A549 (cell line): ENCODE data around the gene KIAA0753. TPM values are rescaled to one million over a fixed set of nuclear protein-coding genes. Genes with fewer than 3 reads are reported as not detected.
A peak's percentile ranks its signal among the peaks of the same experiment; 100 is the strongest.

Experiments
- ATAC-seq, 2 experiments: fragments of 200-7000 bp in 1 of 2; fragments of >200 bp in 1 of 2; cut with Nextera tagmentation in 1 of 2; cut with Tn5 transposase in 1 of 2; 3 replicates each; pipeline versions ENCODE4 v1.8.0 to v1.9.1; 2018 to 2020; ENCODE audit warnings: mild to moderate bottlenecking in 1 of 2, moderate library complexity in 1 of 2
- CTCF ChIA-PET: fragments of 300-600 bp; sonication (Branson Sonifier 250); formaldehyde crosslinking; extraction: SDS; loops from one replicate; lab custom pipeline; 2021; ENCODE audit warnings: antibody characterized with exemption, inconsistent platforms; lab: Yijun Ruan, JAX
- POLR2A ChIA-PET: fragments of 350-600 bp; formaldehyde crosslinking; extraction: SDS; loops from one replicate; lab custom pipeline; 2021; ENCODE audit warnings: antibody characterized with exemption, inconsistent platforms; lab: Yijun Ruan, JAX
- DNase-seq, 2 experiments: peaks; one replicate each; pipeline versions ENCODE4 v3.0.0 to v3.0.0-alpha.2; 2011 to 2016; ENCODE audit warnings: low read depth in 1 of 2, low spot score in 1 of 2
- FAIRE-seq: peaks from 2 replicates; lab custom pipeline; 2011; peaks lifted over from hg19 to GRCh38; lab: Jason Lieb, UNC
- H3K27ac ChIP-seq, 2 experiments: fragments of >200 bp; sonication (Bioruptor Twin); formaldehyde crosslinking; 3 replicates each; pipeline ENCODE4 v1.5.1; 2016 to 2017
- H3K4me1 ChIP-seq: fragments of >200 bp; sonication (Bioruptor Twin); formaldehyde crosslinking; 3 replicates; pipeline ENCODE4 v1.6.1; 2016
- H3K4me2 ChIP-seq: fragments of >200 bp; sonication (Bioruptor Twin); formaldehyde crosslinking; 3 replicates; pipeline ENCODE4 v1.6.1; 2016
- H3K4me3 ChIP-seq: fragments of >200 bp; sonication (Bioruptor Twin); formaldehyde crosslinking; 3 replicates; pipeline ENCODE4 v1.5.1; 2016
- H3K9me3 ChIP-seq: fragments of >200 bp; sonication (Bioruptor Twin); formaldehyde crosslinking; 3 replicates; pipeline ENCODE4 v1.6.1; 2016
- BHLHE40 ChIP-seq: IDR thresholded peaks from 2 replicates; pipeline ENCODE4 v1.6.1; 2012; ENCODE audit warnings: low read depth, low read length, inconsistent platforms
- CHD2 ChIP-seq: fragments of 150-350 bp; IDR thresholded peaks from 2 replicates; pipeline ENCODE4 v1.6.1; 2014; ENCODE audit warnings: low read length; ENCODE audit not compliant: partially characterized antibody
- CHD4 ChIP-seq: fragments of 200-600 bp; sonication (generic); IDR thresholded peaks from 2 replicates; pipeline ENCODE4 v1.6.1; 2016; ENCODE audit warnings: antibody characterized with exemption, mild to moderate bottlenecking, borderline replicate concordance
- EP300 ChIP-seq, 2 experiments: fragments of >200 bp; sonication (Bioruptor Twin); formaldehyde crosslinking; IDR thresholded peaks; 2 replicates in 1 of 2; 3 replicates in 1 of 2; pipeline ENCODE4 v1.6.1; 2016 to 2017
- FOSB ChIP-seq: fragments of 250-450 bp; sonication (Bioruptor Pico); IDR thresholded peaks from 2 replicates; pipeline ENCODE4 v1.5.0; 2020; ENCODE audit warnings: mild to moderate bottlenecking, moderate library complexity
- FOSL2 ChIP-seq, 2 experiments: fragments of 450-650 bp in 1 of 2; fragments of >200 bp in 1 of 2; sonication (Bioruptor Twin) in 1 of 2; formaldehyde crosslinking; IDR thresholded peaks; 2 replicates each; pipeline versions ENCODE4 v1.5.0 to v1.6.1; 2016 to 2020; ENCODE audit warnings: mild to moderate bottlenecking in 1 of 2, moderate library complexity in 1 of 2
- FOXS1 ChIP-seq: fragments of 250-450 bp; sonication (Bioruptor Pico); IDR thresholded peaks from 2 replicates; pipeline ENCODE4 v1.5.0; 2020; ENCODE audit warnings: mild to moderate bottlenecking, moderate library complexity
- GATA3 ChIP-seq: IDR thresholded peaks from 2 replicates; pipeline ENCODE4 v1.6.1; 2012; ENCODE audit warnings: borderline replicate concordance
- HOXA7 ChIP-seq: fragments of 250-450 bp; sonication (Bioruptor Pico); IDR thresholded peaks from 2 replicates; pipeline ENCODE4 v1.5.0; 2020; ENCODE audit warnings: mild to moderate bottlenecking, moderate library complexity
- NFE2L2 ChIP-seq: fragments of 150-350 bp; conservative IDR thresholded peaks from 2 replicates; pipeline ENCODE4 v1.6.1; 2014; ENCODE audit warnings: low read length
- PHF8 ChIP-seq: fragments of 200-600 bp; sonication (generic); IDR thresholded peaks from 2 replicates; pipeline ENCODE4 v1.6.1; 2016; ENCODE audit warnings: low read depth, mild to moderate bottlenecking, antibody characterized with exemption, moderate library complexity, borderline replicate concordance
- POLR2A ChIP-seq: IDR thresholded peaks from 2 replicates; pipeline ENCODE4 v1.6.1; 2012; ENCODE audit warnings: mild to moderate bottlenecking, low read length
- RCOR1 ChIP-seq: fragments of 150-350 bp; IDR thresholded peaks from 2 replicates; pipeline ENCODE4 v1.6.1; 2014; ENCODE audit warnings: antibody characterized with exemption, low read length, low read depth
- SMC3 ChIP-seq: fragments of >200 bp; sonication (Bioruptor Twin); formaldehyde crosslinking; IDR thresholded peaks from 3 replicates; pipeline ENCODE4 v1.6.1; 2018; ENCODE audit warnings: inconsistent platforms
- TFCP2L1 ChIP-seq: fragments of 250-450 bp; sonication (Bioruptor Pico); IDR thresholded peaks from 2 replicates; pipeline ENCODE4 v1.5.0; 2021; ENCODE audit warnings: mild to moderate bottlenecking
- TP53 ChIP-seq: fragments of 250-450 bp; sonication (Bioruptor Pico); IDR thresholded peaks from 2 replicates; pipeline ENCODE4 v1.5.0; 2021; ENCODE audit warnings: mild to moderate bottlenecking, moderate library complexity
- ZNF302 ChIP-seq: fragments of 250-450 bp; sonication (Bioruptor Pico); IDR thresholded peaks from 2 replicates; pipeline ENCODE4 v1.9.0; 2021; ENCODE audit warnings: inconsistent platforms, mild to moderate bottlenecking, moderate library complexity
- WGBS: methylation state at CpG from one replicate; pipeline ENCODE4 v1.1.6; 2017; ENCODE audit errors: missing lambda C conversion rate; 5-methylcytosine and 5-hydroxymethylcytosine counted together
- polyA plus RNA-seq, 4 experiments: library from polyadenylated mRNA; depleted of rRNA in 3 of 4; stranded (reverse); fragments of >200 nt; fragmentation: RNase III in 1 of 4; extraction: RNeasy Plus Mini Kit Qiagen cat#74134 plus additional on column Dnase treatment in 1 of 4; gene quantifications; 2 replicates in 3 of 4; 3 replicates in 1 of 4; pipeline ENCODE4 v1.2.3, GENCODE V29; 2011 to 2017
- TF ChIP-seq, protein P1 (sequence below): fragments of 200-600 bp; sonication (generic); IDR thresholded peaks from 2 replicates; pipeline ENCODE4 v1.6.1; 2016; ENCODE audit warnings: antibody characterized with exemption, mild to moderate bottlenecking, moderate library complexity
- TF ChIP-seq, protein P2 (sequence below): fragments of 250-450 bp; sonication (Bioruptor Pico); IDR thresholded peaks from 2 replicates; pipeline ENCODE4 v1.5.0; 2021; ENCODE audit warnings: mild to moderate bottlenecking, moderate library complexity, borderline replicate concordance
- TF ChIP-seq, protein P3 (sequence below): IDR thresholded peaks from 2 replicates; pipeline ENCODE4 v1.6.1; 2012
- TF ChIP-seq, protein P4 (sequence below): IDR thresholded peaks from 2 replicates; pipeline ENCODE4 v1.6.1; 2012; ENCODE audit warnings: low read depth, borderline replicate concordance

KIAA0753 gene
- polyA plus RNA-seq, 2 of the 4 experiments (the other 2 are of a cell fraction) = 13.6 to 15.2 TPM

DNA sequence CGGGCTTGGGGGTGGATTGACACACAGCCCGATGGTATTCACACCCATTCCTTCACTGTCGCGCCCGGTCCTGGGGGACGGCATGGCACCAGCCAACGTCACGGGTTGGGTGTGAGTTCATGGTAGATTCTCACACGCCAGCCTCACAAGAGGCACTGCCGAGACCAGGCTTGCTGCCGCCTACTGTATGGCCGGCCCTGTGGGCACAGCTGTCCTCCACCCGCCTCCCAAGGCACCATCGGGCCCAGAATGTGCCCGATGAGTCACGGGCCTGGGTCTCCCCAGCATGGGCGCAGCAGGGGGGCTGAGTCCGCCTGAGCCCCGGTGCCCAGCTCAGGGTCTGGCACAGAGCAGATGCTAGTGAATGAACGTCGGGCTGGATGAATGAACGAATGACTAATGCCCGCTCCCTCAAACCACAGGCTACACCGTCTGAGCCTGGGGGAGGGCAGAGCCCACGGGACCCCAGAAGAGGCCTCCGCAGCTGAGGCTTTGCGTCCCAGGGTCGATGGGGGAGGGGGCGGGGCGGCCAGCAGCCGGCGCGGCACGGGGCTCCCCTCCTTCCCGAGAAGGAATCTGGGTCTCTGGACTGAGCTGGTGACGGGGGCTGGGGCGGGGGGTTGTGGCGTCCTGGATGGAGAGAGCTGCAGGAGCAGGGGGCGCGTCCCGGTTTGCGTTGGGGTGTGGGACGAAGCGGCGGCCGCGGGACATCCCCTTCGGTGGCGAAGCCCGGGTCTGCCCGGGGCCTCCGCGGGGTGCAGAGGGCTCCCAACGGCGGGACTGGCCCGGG, 85.0 kb downstream of the KIAA0753 start:
- Histone ChIP-seq H3K9me3 (no peaks in the 10 kb centered on the region), H3K27ac (peak overlapping the region; percentile 75 to 89), H3K4me2 (peak overlapping the region; percentile 99), H3K4me1 (peaks cover 20% of the 10 kb centered on the region; the same call in 2 of the 3 replicates), H3K4me3 (peak overlapping the region; percentile 82)
- POLR2A ChIA-PET = no interaction called here
- no peak for TF ChIP-seq CHD2
- no peak for TF ChIP-seq TP53 (CRISPR knock-in tag)
- no peak for TF ChIP-seq FOSL2 (IDR thresholded peaks at IDR 0.05)
- peak; percentile 51 for TF ChIP-seq FOSL2 (CRISPR knock-in tag; IDR thresholded peaks at IDR 0.05)
- DNase-seq (no peak), FAIRE-seq (no peak), ATAC-seq (peak; percentile 20 to 64; a peak in 5 of 6 replicates)
- 30% methylated on average over 16 of the region's 56 CpGs for WGBS
- CTCF ChIA-PET = interaction anchor here (0.6 to 10.9 kb wide), 8 partner anchors 29 to 1976 kb away, joined by 3 to 105 read pairs (median 3); no protein-coding TSS in a partner anchor

DNA sequence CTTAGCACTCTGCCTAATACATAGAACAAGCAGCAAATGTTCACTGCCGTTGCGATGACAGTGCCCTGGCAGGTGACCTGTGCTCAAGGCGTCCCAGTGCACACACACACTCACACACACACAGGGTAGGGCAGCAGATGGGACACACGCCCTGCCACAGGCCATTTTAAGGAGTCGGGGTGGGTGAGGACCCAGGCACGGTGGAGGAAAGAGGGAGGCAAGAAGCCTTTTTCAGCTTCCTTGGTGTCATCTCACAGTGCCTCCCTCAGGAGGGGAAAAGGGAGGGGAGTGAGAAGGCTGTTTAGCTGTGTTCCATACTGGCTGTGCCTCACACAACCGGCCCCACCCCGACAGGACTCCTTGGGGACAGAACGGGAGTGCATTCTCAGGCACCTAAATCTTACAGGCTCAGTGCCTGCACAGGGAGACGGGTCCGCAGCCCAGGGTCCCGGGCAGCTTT, 85.6 kb downstream of the KIAA0753 start:
- Histone ChIP-seq H3K4me2 (peak overlapping the region; percentile 99), H3K27ac (peak overlapping the region in 1 of 2 experiments; percentile 89; a peak in 4 of 6 replicates), H3K4me1 (peaks cover 20% of the 10 kb centered on the region; the same call in 2 of the 3 replicates), H3K9me3 (no peaks in the 10 kb centered on the region), H3K4me3 (peak overlapping the region; percentile 82; the same call in 1 of the 3 replicates)
- ATAC-seq (peak in 1 of 2 experiments; percentile 18; a peak in 3 of 6 replicates), FAIRE-seq (no peak), DNase-seq (no peak)
- ChIA-PET CTCF (interaction anchor here (0.6 to 10.9 kb wide), 8 partner anchors 28 to 1976 kb away, joined by 3 to 105 read pairs (median 3); no protein-coding TSS in a partner anchor), POLR2A (no interaction called here)
- 71% methylated on average over 12 of the region's 12 CpGs for WGBS
- TF ChIP-seq EP300 (IDR thresholded peaks at IDR 0.05) (no peak), POLR2A (no peak), GATA3 (no peak), FOXS1 (CRISPR knock-in tag) (no peak), CHD4 (no peak), RCOR1 (no peak), TFCP2L1 (CRISPR knock-in tag) (no peak), HOXA7 (no peak), PHF8 (no peak), ZNF302 (CRISPR knock-in tag) (no peak), SMC3 (no peak), FOSB (CRISPR knock-in tag) (no peak), NFE2L2 (no peak), BHLHE40 (no peak)
- TF ChIP-seq, protein P1, sequence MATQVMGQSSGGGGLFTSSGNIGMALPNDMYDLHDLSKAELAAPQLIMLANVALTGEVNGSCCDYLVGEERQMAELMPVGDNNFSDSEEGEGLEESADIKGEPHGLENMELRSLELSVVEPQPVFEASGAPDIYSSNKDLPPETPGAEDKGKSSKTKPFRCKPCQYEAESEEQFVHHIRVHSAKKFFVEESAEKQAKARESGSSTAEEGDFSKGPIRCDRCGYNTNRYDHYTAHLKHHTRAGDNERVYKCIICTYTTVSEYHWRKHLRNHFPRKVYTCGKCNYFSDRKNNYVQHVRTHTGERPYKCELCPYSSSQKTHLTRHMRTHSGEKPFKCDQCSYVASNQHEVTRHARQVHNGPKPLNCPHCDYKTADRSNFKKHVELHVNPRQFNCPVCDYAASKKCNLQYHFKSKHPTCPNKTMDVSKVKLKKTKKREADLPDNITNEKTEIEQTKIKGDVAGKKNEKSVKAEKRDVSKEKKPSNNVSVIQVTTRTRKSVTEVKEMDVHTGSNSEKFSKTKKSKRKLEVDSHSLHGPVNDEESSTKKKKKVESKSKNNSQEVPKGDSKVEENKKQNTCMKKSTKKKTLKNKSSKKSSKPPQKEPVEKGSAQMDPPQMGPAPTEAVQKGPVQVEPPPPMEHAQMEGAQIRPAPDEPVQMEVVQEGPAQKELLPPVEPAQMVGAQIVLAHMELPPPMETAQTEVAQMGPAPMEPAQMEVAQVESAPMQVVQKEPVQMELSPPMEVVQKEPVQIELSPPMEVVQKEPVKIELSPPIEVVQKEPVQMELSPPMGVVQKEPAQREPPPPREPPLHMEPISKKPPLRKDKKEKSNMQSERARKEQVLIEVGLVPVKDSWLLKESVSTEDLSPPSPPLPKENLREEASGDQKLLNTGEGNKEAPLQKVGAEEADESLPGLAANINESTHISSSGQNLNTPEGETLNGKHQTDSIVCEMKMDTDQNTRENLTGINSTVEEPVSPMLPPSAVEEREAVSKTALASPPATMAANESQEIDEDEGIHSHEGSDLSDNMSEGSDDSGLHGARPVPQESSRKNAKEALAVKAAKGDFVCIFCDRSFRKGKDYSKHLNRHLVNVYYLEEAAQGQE = no peak
- TF ChIP-seq, protein P2, sequence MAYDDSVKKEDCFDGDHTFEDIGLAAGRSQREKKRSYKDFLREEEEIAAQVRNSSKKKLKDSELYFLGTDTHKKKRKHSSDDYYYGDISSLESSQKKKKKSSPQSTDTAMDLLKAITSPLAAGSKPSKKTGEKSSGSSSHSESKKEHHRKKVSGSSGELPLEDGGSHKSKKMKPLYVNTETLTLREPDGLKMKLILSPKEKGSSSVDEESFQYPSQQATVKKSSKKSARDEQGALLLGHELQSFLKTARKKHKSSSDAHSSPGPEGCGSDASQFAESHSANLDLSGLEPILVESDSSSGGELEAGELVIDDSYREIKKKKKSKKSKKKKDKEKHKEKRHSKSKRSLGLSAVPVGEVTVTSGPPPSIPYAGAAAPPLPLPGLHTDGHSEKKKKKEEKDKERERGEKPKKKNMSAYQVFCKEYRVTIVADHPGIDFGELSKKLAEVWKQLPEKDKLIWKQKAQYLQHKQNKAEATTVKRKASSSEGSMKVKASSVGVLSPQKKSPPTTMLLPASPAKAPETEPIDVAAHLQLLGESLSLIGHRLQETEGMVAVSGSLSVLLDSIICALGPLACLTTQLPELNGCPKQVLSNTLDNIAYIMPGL = no peak
- TF ChIP-seq, protein P3, sequence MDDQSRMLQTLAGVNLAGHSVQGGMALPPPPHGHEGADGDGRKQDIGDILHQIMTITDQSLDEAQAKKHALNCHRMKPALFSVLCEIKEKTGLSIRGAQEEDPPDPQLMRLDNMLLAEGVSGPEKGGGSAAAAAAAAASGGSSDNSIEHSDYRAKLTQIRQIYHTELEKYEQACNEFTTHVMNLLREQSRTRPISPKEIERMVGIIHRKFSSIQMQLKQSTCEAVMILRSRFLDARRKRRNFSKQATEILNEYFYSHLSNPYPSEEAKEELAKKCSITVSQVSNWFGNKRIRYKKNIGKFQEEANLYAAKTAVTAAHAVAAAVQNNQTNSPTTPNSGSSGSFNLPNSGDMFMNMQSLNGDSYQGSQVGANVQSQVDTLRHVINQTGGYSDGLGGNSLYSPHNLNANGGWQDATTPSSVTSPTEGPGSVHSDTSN = no peak
- TF ChIP-seq, protein P4, sequence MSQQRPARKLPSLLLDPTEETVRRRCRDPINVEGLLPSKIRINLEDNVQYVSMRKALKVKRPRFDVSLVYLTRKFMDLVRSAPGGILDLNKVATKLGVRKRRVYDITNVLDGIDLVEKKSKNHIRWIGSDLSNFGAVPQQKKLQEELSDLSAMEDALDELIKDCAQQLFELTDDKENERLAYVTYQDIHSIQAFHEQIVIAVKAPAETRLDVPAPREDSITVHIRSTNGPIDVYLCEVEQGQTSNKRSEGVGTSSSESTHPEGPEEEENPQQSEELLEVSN = no peak
